HL-60 (cell line): ENCODE data around the gene MAP7.
A peak's percentile ranks its signal among the peaks of the same experiment; 100 is the strongest.

ENCODE experiments used
- DNase-seq, 2 experiments: peaks; one replicate each; pipeline ENCODE4 v3.0.0-alpha.2; 2010 to 2020; ENCODE audit warnings: low read depth in 1 of 2, low spot score in 1 of 2
- H3K27ac ChIP-seq: fragments of 250-450 bp; sonication (Bioruptor Pico); replicated peaks from 2 replicates; pipeline ENCODE4 v1.5.1; 2020; ENCODE audit warnings: mild to moderate bottlenecking, moderate library complexity
- H3K27me3 ChIP-seq: fragments of 250-450 bp; sonication (Bioruptor Pico); 2 replicates; pipeline ENCODE4 v1.5.1; 2021; ENCODE audit warnings: mild to moderate bottlenecking, moderate library complexity; ENCODE audit not compliant: insufficient read depth, poor library complexity, severe bottlenecking
- H3K4me3 ChIP-seq: replicated peaks from 2 replicates; pipeline ENCODE4 v1.5.1; 2011; ENCODE audit warnings: mild to moderate bottlenecking, control low read depth, low read length; ENCODE audit not compliant: insufficient read depth
- CTCF ChIP-seq: IDR thresholded peaks from one replicate; pipeline ENCODE4 v1.5.1; 2011; ENCODE audit warnings: low read length, control low read depth, inconsistent platforms; ENCODE audit not compliant: insufficient read depth
- GABPA ChIP-seq: IDR thresholded peaks from 2 replicates; pipeline ENCODE4 v1.6.1; 2012; ENCODE audit warnings: low read depth
- POLR2AphosphoS5 ChIP-seq: IDR thresholded peaks from 2 replicates; pipeline ENCODE4 v1.6.1; 2012; ENCODE audit warnings: low read depth
- REST ChIP-seq: IDR thresholded peaks from 2 replicates; pipeline ENCODE4 v1.6.1; 2012; ENCODE audit warnings: low read depth; ENCODE audit not compliant: insufficient replicate concordance
- SPI1 ChIP-seq: IDR thresholded peaks from 2 replicates; pipeline ENCODE4 v1.6.1; 2012; ENCODE audit warnings: low read depth, mild to moderate bottlenecking, borderline replicate concordance

MAP7 gene

GRCh38 chr6:136317021-136317694 lies 233.1 kb downstream of the MAP7 start:
- Histone ChIP-seq H3K4me3 (no peak overlapping the region), H3K27ac (no peak overlapping the region), H3K27me3 (no peaks in the 10 kb centered on the region)
- peak; percentile 7 to 43 for DNase-seq
- no peak for TF ChIP-seq GABPA
- TF ChIP-seq CTCF, result peak; percentile 72

GRCh38 chr6:136315594-136315993 lies 234.6 kb downstream of the MAP7 start:
- no peak for DNase-seq
- Histone ChIP-seq H3K27ac (no peak overlapping the region), H3K4me3 (no peak overlapping the region), H3K27me3 (peaks cover 2% of the 10 kb centered on the region)
- TF ChIP-seq REST (no peak), SPI1 (no peak), POLR2AphosphoS5 (no peak), CTCF (no peak), GABPA (no peak)

GRCh38 chr6:136312975-136313374 lies 237.2 kb downstream of the MAP7 start:
- Histone ChIP-seq H3K27me3 (peaks cover 2% of the 10 kb centered on the region), H3K4me3 (no peak overlapping the region), H3K27ac (no peak overlapping the region)
- TF ChIP-seq POLR2AphosphoS5 (no peak), CTCF (no peak), REST (no peak), GABPA (no peak), SPI1 (no peak)
- DNase-seq, result no peak

GRCh38 chr6:136309729-136310311 lies 240.4 kb downstream of the MAP7 start:
- Histone ChIP-seq H3K4me3 (no peak overlapping the region), H3K27ac (no peak overlapping the region), H3K27me3 (peaks cover 2% of the 10 kb centered on the region)
- DNase-seq, result no peak
- TF ChIP-seq GABPA (no peak), CTCF (no peak), SPI1 (no peak), REST (no peak), POLR2AphosphoS5 (no peak)
